ENCODE data around the gene CD302.
"Not testable (repeated sequence)": the region's sequence is repeated elsewhere in the genome, so short reads cannot be mapped to it uniquely, and the experiment has no call there.

The CD302 gene, protein sequence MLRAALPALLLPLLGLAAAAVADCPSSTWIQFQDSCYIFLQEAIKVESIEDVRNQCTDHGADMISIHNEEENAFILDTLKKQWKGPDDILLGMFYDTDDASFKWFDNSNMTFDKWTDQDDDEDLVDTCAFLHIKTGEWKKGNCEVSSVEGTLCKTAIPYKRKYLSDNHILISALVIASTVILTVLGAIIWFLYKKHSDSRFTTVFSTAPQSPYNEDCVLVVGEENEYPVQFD

DNA sequence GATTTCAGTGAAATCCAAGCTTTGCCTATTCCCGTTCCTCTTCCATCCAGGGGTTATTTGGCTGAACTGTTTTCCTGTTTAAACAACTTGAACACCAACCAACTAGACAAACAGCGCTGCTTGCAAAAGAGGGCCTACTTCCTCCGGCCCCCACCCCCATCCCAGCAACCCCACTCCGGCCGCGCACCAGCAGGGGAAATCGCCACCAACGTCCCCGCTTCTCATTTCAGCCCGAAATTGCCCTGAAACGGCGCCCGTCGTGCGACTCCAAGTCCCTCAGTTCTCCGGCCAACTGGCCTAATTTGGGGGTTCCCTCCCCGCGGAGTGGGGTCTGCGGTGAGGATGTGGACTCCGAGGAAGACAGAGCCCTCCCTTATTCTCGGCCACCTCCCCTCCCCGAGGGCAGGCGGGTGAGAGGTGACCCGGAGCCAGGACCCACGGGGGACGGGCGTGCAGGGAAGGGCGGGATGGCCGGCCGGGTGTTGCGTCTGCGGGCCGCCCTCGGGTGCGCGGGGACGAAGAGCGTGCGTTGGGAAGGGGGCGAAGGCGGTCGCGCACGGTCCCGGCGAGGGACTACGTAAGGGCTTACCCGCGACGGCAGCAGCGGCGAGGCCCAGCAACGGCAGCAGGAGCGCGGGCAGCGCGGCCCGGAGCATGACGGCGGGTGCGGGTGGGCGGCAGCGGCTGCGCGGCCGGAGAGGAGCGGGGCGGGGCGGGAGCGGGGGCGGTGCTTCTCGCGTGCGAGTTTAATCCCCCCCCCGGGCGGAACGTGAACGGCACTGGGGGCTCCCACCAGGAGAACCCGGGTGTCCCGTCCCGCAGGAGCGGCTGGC is at the start of gene CD302:
Gene CD302, minus strand, starts transcription at position 666 of the 833 bp plus-strand sequence. Its CDS starts 10 bp downstream, at position 656.
- DNase-seq (ENCODE audit: low read depth), result no peak

GRCh38 chr2:159846564-159846963 is 48.6 kb upstream of the CD302 start:
- DNase-seq (ENCODE audit: low read depth), result no peak

DNA sequence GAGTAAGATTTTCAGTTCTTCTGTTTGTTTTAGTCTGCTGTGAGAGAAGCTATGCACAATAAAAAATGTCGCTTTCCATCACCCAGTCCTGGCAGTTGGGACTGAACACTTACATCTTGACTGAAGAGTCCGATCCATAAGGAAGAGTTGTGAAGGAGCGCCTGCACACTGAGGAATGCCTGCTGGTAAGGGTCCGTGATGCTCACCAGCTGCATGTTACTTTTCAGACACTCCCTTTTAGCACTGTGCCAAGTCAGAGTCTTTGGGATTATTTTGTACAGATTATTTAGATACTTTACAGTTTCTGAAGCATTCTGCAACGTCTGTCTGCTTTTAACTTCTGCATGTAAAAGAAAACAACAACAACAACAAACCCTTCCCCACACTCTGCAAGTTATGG is 42.6 kb upstream of the CD302 start:
- no peak for DNase-seq (ENCODE audit: low read depth)

DNA sequence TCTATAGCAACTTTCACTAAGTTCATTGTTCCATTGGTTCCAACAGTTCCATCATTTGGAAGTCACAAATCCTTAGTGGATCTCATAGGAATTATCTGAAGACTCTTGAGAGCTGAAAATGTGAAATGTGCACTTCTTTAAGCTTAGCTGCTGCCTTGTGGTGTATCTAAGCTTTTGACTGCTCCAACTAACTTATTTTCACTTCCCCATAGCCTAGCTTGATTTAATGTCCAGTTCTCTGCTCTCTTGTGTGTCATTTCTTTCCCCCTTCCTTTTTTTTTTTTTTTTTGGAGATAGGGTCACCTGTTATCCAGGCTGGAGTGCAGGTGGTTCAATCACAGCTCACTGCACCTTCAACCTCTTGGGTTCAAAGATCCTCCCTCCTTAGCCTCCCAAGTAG is 34.9 kb upstream of the CD302 start:
- no peak for DNase-seq (ENCODE audit: low read depth)

DNA sequence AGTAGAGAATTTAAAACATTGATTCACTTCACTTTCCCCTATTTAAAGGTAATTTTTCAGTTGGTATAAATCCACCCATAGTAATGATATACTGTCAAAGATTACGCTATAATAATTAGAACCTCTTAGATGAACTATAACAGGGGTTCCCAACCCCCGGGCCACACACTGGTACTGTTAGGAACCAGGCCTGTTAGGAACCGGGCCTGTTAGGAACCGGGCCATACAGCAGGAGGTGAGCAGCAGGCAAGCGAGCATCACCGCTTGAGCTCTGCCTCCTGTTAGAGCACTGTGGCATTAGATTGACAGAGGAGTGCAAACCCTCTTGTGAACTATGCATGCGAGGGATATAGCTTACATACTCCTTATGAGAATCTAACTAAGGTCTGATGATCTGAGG is 34.0 kb upstream of the CD302 start:
- DNase-seq (ENCODE audit: low read depth), result no peak

DNA sequence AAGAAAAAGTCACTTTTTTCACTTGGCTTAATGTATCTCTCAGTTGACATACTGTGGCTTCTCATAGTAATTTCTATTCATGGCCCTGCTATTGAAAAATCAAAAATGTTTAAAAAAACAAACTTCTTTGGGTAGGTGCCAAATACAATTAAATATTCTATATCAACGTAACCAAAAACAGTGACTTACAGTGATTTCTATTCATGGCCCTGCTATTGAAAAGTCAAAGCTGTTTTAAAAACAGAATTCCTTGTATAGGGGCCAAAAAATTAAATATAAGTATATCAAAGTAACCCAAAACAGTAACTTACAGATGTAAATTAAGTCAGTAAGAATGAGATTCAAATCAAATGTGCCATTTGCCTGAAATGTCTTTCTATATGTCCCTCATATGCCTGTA is 31.4 kb upstream of the CD302 start:
- DNase-seq (ENCODE audit: low read depth), result no peak

DNA sequence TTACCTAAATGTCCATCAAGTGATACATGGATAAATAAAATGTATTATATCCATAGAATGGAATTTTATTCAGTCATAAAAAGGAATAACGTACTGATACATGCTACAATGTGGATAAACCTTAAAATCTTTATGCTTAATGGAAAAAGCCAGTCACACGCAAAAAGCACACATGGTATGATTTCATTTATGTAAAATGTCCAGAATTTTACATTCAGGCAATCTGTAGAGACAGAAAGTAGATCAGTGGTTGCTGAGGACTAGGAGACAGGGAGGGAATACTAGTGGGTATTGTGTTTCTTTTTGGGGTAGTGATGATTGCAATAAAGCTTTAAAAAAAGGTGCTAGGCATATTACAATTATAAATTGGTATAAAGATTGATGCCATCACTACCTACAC is 30.7 kb upstream of the CD302 start:
- no peak for DNase-seq (ENCODE audit: low read depth)

GRCh38 chr2:159822478-159822833 is 24.4 kb upstream of the CD302 start:
- DNase-seq (ENCODE audit: low read depth), result not testable (repeated sequence)

- not testable (repeated sequence) for DNase-seq (ENCODE audit: low read depth)
These were observed 23.9 kb upstream of the CD302 start for GRCh38 chr2:159821775-159822477.

DNA sequence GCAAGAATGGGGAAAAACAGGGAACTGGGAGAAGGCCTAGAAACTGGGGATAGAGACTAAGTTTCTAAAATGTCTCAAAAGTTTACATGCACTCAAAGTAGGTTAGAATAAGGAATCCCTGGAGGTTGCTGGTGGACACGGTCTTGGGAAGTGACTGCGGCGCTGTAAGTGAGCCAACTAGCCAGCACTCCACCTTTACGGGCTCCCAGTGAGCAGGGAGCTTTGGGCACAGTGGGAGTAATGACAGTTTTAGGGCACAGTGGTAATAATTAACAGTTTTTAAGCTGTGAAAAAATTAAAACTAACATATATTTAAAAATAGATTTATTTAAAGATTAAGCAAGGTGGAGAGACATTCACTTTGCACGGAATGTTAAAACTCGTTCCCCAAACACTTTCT is 20.9 kb upstream of the CD302 start:
- no peak for DNase-seq (ENCODE audit: low read depth)

DNA sequence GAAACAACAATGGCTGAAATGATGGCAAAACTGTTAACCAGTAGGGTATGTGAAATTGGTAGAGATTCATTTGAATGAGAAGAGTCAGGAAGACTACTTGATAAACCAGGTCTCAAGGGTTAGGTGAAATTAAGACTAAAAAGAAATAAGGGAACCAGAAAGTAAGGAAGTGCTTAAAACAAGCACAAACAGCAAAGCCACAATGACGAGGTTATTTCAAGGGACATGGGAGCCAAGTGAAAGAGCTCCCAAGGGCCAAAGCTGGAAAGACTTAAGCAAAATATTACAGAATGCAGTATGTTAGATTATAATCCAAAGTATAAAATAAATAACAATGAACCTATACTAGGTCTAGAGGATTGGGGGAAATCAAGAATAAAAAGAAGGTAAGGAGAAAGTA is 19.3 kb upstream of the CD302 start:
- no peak for DNase-seq (ENCODE audit: low read depth)

DNA sequence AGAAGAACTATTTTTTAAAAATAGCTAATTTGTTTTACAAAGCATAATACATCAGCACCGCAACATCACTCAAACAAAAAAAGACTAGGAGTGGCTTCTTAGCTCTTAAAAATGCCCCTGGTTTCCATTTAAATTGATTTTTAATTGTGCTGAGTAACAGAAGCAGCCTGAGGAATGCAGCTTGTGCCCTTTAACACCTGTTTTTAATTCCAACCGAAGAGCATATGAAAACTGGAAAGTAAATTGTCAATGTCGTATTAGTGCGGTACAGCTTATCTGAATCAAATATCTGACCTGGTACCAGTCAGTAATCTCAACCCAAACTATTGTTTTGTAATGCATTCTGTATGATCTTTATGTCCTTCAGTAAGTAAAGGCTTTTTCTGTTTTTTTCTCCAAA is 13.2 kb upstream of the CD302 start:
- no peak for DNase-seq (ENCODE audit: low read depth)

DNA sequence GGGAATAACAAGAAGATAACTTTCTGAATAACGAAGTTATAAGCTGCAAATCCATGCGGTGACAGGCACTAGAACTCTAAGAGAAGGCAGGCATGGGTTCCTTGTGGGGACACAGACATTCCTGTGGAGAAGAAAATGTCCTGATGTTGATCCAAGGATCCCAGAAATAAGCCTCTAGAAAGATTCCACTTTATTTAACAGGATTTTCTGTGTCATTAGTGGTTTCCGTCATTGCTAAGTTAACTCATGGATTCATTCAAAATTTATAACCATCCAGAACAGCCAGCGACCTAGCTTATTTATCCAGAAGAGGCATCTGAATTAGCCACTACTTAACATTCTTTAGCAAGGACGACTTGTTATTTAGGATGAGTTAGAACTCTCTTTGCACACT is 10.0 kb upstream of the CD302 start:
- no peak for DNase-seq (ENCODE audit: low read depth)

DNA sequence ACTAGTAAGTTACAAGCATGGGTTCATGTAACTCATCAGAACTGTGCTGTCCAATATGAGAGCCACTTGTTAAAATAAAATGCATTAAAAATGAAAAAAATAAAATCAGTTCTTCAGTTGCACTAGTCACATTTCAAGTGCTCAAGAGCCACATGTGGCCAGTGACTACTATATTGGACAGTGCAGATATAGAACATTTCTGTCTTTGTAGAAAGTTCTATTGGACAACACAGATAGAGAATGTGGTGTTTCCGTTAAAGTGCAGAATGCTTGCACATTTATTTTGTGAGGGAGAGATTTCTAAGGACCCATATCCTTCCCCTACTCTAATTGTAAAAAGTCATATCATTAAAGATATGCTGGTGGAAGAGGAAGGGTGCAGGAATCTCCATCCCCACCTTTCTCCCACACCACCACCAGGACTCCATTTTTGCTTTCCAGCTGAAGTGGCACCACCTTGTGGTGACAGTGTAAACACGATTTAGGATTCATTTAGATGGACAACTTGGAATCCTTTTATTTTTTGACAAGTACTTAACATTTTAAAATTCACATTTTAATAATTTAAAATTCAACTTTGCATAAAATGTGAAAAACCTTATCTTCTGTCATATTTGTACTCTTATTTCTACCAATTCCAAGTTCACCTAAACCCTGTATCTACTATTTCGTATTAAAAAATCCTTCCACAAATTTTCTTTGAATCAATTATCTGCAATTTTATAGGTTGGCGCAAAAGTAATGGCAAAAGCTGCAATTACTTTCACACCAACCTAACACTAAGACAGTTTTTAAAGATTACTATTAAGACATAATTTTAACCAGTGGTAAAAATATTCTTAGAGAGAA is 9.4 kb upstream of the CD302 start:
- DNase-seq (ENCODE audit: low read depth), result no peak

DNA sequence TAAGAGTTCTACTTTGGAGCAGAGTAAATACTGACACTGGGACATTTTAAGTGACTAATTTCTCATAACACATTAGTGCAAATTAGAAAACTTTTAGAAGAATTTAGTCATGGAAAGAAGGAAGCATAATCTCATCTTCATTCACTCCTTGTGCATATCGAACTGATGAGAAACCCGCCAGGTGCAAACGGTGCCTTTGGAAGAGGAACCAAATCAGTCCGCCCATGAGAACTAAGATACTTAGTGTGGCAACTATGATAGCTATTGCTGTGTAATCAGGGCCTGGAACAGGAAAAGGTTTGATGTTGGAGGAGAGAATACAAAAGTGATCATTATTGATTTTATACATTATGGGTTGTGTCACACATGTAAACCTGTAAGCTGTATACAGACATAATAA is 6.9 kb upstream of the CD302 start:
- DNase-seq (ENCODE audit: low read depth), result no peak

GRCh38 chr2:159803235-159803962 is 5.4 kb upstream of the CD302 start:
- no peak for DNase-seq (ENCODE audit: low read depth)

GRCh38 chr2:159802673-159803072 is 4.7 kb upstream of the CD302 start:
- no peak for DNase-seq (ENCODE audit: low read depth)

DNA sequence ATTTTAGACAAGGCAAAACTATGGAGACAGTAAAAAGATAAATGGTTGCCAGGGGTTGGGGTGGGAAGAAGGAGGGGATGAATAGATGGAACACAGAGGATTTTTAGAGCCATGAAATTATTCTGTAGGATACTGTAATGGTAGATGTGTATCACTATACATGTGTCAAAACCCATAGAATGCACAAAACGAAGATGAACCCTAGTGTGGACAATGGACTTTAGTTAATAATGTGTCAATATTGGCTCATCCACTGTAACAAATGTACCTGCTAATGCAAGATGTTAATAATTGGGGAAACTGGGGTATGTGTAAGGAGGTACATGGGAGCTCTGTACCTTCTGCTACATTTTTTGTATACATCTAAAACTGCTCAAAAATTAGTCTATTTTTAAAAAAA is 1.8 kb upstream of the CD302 start:
- DNase-seq (ENCODE audit: low read depth), result no peak

GRCh38 chr2:159798376-159798725 is 343 bp upstream of the CD302 start:
- no peak for DNase-seq (ENCODE audit: low read depth)

GRCh38 chr2:159797225-159797542 is 824 bp downstream of the CD302 start:
- DNase-seq (ENCODE audit: low read depth), result no peak

GRCh38 chr2:159795841-159796690 is 1.9 kb downstream of the CD302 start:
- DNase-seq (ENCODE audit: low read depth), result no peak

Measured in HS-27A (cell line).